K562 (cell line): ENCODE results near the gene SLC34A3. TPM values are rescaled to one million over a fixed set of nuclear protein-coding genes. Genes with fewer than 3 reads are reported as not detected.

Experiments
- FOXO4 ChIP-seq: fragments of 450-650 bp; formaldehyde crosslinking; IDR thresholded peaks from 2 replicates; pipeline ENCODE4 v1.4.0; 2020; ENCODE audit warnings: mild to moderate bottlenecking, moderate library complexity
- HDAC2 ChIP-seq: fragments of 450-650 bp; IDR thresholded peaks from 2 replicates; pipeline ENCODE4 v1.6.1; 2016; ENCODE audit warnings: mild to moderate bottlenecking
- OTX1 ChIP-seq: fragments of 450-650 bp; formaldehyde crosslinking; IDR thresholded peaks from 2 replicates; pipeline ENCODE4 v1.4.0; 2022; ENCODE audit warnings: mild to moderate bottlenecking
- RERE ChIP-seq: sonication (generic); formaldehyde crosslinking; IDR thresholded peaks from 2 replicates; pipeline ENCODE4 v1.8.0; 2023; ENCODE audit warnings: missing genetic modification reagents, mild to moderate bottlenecking, borderline replicate concordance
- ZEB2 ChIP-seq: fragments of 450-650 bp; IDR thresholded peaks from 2 replicates; pipeline ENCODE4 v1.6.1; 2016
- ZFP30 ChIP-seq: fragments of 250-450 bp; sonication (Bioruptor Pico); IDR thresholded peaks from 2 replicates; pipeline ENCODE4 v1.8.0; 2022; ENCODE audit warnings: moderate library complexity, mild to moderate bottlenecking, inconsistent platforms, borderline replicate concordance
- ZNF197 ChIP-seq: fragments of 200-800 bp; sonication (Bioruptor generic); IDR thresholded peaks from 2 replicates; pipeline ENCODE4 v1.6.1; 2016; ENCODE audit warnings: low read depth, missing genetic modification characterization, missing compliant biosample characterization
- ZNF224 ChIP-seq: sonication (generic); formaldehyde crosslinking; IDR thresholded peaks from 2 replicates; pipeline ENCODE4 v1.8.0; 2022; ENCODE audit warnings: mild to moderate bottlenecking, missing genetic modification reagents
- ZNF592 ChIP-seq: fragments of 450-650 bp; IDR thresholded peaks from 2 replicates; pipeline ENCODE4 v1.6.1; 2017; ENCODE audit warnings: antibody characterized with exemption, mild to moderate bottlenecking
- polyA plus RNA-seq, 8 experiments: library from polyadenylated mRNA; depleted of rRNA in 4 of 8; stranded (reverse) in 5 of 8; unstranded in 3 of 8; fragments of >200 nt; fragmentation: Nextera tagmentation in 2 of 8; fragmentation: Illumina TruSeq in 1 of 8; extraction: Ambion mirVana in 2 of 8; extraction: Trizol in 1 of 8; gene quantifications; 2 replicates each; pipeline versions ENCODE4 v1.2.1 to v1.2.3, GENCODE V29; 2011 to 2014; ENCODE audit warnings: inconsistent platforms in 1 of 8, missing spikeins in 1 of 8
- total RNA-seq, 7 experiments: library from RNA; depleted of rRNA in 6 of 7; stranded (reverse); fragments of >200 nt in 6 of 7; fragmentation: Illumina TruSeq in 2 of 7; extraction: Trizol in 2 of 7; gene quantifications; 2 replicates each; pipeline versions ENCODE4 v1.2.1 to v1.2.3, GENCODE V29; 2011 to 2021; ENCODE audit warnings: low replicate concordance in 1 of 7
- TF ChIP-seq, protein P1 (sequence below), 2 experiments: fragments of 450-650 bp in 1 of 2; IDR thresholded peaks; 2 replicates each; pipeline ENCODE4 v1.6.1; 2011 to 2017; ENCODE audit warnings: low read depth in 2 of 2, antibody characterized with exemption in 1 of 2, borderline replicate concordance in 1 of 2, low read length in 1 of 2, mild to moderate bottlenecking in 1 of 2, mixed read lengths in 1 of 2; ENCODE audit not compliant: control insufficient read depth in 1 of 2

Gene SLC34A3
- total and polyA plus RNA-seq, 9 of the 15 experiments (the other 6 are each of a cell fraction or from before 2014, with no cell fraction given): not detected

DNA sequence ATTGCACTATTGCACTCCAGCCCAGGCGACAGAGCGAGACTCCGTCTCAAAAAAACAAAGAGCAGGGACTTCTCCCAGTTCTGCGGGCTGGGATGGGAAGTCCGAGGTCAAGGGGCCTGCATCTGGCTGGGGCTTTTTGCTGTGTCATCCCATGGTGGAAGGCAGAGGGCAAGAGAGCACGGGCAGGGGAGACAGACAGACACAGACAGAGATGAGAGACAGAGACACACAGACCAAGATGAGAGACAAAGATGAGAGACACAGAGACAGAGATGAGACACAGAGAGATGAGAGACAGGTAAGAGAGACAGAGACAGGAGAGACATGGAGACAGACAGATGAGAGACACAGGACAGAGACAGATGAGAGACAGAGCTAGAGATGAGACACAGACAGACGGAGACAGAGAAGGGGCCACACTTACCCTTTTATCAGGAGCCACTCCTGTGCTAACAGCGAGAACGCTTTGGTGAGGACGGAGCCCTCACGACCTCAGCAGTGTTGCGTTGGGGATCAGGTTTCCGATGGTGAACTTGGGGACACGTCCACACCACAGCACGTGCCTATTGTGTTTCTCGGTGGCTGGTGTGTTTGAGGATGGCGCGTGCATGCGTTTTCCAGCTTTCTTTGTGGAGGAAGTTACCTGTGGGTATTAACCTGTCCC, 38.0 kb downstream of the SLC34A3 start (continued):
- TF ChIP-seq RERE (CRISPR knock-in tag) (no peak), OTX1 (CRISPR knock-in tag) (peak; percentile 90), ZNF197 (CRISPR knock-in tag) (no peak), FOXO4 (CRISPR knock-in tag) (no peak), ZFP30 (no peak), ZEB2 (peak; percentile 67; the same call in 1 of the 2 replicates), ZNF224 (CRISPR knock-in tag) (no peak), ZNF592 (peak; percentile 83), HDAC2 (peak; percentile 86)
- TF ChIP-seq, protein P1, sequence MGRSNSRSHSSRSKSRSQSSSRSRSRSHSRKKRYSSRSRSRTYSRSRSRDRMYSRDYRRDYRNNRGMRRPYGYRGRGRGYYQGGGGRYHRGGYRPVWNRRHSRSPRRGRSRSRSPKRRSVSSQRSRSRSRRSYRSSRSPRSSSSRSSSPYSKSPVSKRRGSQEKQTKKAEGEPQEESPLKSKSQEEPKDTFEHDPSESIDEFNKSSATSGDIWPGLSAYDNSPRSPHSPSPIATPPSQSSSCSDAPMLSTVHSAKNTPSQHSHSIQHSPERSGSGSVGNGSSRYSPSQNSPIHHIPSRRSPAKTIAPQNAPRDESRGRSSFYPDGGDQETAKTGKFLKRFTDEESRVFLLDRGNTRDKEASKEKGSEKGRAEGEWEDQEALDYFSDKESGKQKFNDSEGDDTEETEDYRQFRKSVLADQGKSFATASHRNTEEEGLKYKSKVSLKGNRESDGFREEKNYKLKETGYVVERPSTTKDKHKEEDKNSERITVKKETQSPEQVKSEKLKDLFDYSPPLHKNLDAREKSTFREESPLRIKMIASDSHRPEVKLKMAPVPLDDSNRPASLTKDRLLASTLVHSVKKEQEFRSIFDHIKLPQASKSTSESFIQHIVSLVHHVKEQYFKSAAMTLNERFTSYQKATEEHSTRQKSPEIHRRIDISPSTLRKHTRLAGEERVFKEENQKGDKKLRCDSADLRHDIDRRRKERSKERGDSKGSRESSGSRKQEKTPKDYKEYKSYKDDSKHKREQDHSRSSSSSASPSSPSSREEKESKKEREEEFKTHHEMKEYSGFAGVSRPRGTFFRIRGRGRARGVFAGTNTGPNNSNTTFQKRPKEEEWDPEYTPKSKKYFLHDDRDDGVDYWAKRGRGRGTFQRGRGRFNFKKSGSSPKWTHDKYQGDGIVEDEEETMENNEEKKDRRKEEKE (IDR thresholded peaks at IDR 0.05; ENCODE audit: borderline replicate concordance in 1 of 2, control insufficient read depth in 1 of 2, low read depth in 2 of 2, low read length in 1 of 2): peak in 1 of 2 experiments; percentile 71; a peak in 1 of 4 replicates
